ENCODE data around the gene PRTFDC1. TPM values are rescaled to one million over a fixed set of nuclear protein-coding genes. Genes with fewer than 3 reads are reported as not detected.
A peak's percentile ranks its signal among the peaks of the same experiment; 100 is the strongest.
"Not testable (repeated sequence)": the region's sequence is repeated elsewhere in the genome, so short reads cannot be mapped to it uniquely, and the experiment has no call there.

Gene PRTFDC1
- total RNA-seq, 1 experiment from 2014 or later = 20.8 TPM

- no peak for DNase-seq (ENCODE audit: extremely low read depth, low read depth)
Measured at GRCh38 chr10:24935504-24936292, 16.7 kb downstream of the PRTFDC1 start.

- DNase-seq (ENCODE audit: extremely low read depth, low read depth) = no peak
Measured at GRCh38 chr10:24931236-24931635, 21.2 kb downstream of the PRTFDC1 start.

- no peak for DNase-seq (ENCODE audit: extremely low read depth, low read depth)
Measured at GRCh38 chr10:24930427-24930826, 22.0 kb downstream of the PRTFDC1 start.

- no peak for DNase-seq (ENCODE audit: extremely low read depth, low read depth)
Measured at GRCh38 chr10:24929904-24930303, 22.5 kb downstream of the PRTFDC1 start.

GRCh38 chr10:24929056-24929544 is 23.3 kb downstream of the PRTFDC1 start:
- DNase-seq (ENCODE audit: extremely low read depth, low read depth) = no peak

- no peak for DNase-seq (ENCODE audit: extremely low read depth, low read depth)
Measured at GRCh38 chr10:24928163-24928562, 24.2 kb downstream of the PRTFDC1 start.

- no peak for DNase-seq (ENCODE audit: extremely low read depth, low read depth)
Measured at GRCh38 chr10:24926557-24926956, 25.8 kb downstream of the PRTFDC1 start.

GRCh38 chr10:24925799-24926198 is 26.6 kb downstream of the PRTFDC1 start:
- no peak for DNase-seq (ENCODE audit: extremely low read depth, low read depth)

GRCh38 chr10:24924483-24924882 is 27.9 kb downstream of the PRTFDC1 start:
- DNase-seq (ENCODE audit: extremely low read depth, low read depth) = not testable (repeated sequence)

- not testable (repeated sequence) for DNase-seq (ENCODE audit: extremely low read depth, low read depth)
Measured at GRCh38 chr10:24922222-24922868, 30.1 kb downstream of the PRTFDC1 start.

GRCh38 chr10:24920907-24921881 is 31.2 kb downstream of the PRTFDC1 start:
- DNase-seq (ENCODE audit: extremely low read depth, low read depth) = peak; percentile 65

GRCh38 chr10:24920192-24920591 is 32.2 kb downstream of the PRTFDC1 start:
- DNase-seq (ENCODE audit: extremely low read depth, low read depth) = not testable (repeated sequence)

- DNase-seq (ENCODE audit: extremely low read depth, low read depth) = not testable (repeated sequence)
Measured at GRCh38 chr10:24919629-24920028, 32.8 kb downstream of the PRTFDC1 start.

GRCh38 chr10:24917979-24918378 is 34.4 kb downstream of the PRTFDC1 start:
- no peak for DNase-seq (ENCODE audit: extremely low read depth, low read depth)

GRCh38 chr10:24917493-24917892 is 34.9 kb downstream of the PRTFDC1 start:
- no peak for DNase-seq (ENCODE audit: extremely low read depth, low read depth)

- no peak for DNase-seq (ENCODE audit: extremely low read depth, low read depth)
Measured at GRCh38 chr10:24916365-24916764, 36.0 kb downstream of the PRTFDC1 start.

- no peak for DNase-seq (ENCODE audit: extremely low read depth, low read depth)
Measured at GRCh38 chr10:24915304-24915703, 37.1 kb downstream of the PRTFDC1 start.

GRCh38 chr10:24914148-24914547 is 38.3 kb downstream of the PRTFDC1 start:
- DNase-seq (ENCODE audit: extremely low read depth, low read depth) = no peak

GRCh38 chr10:24912215-24912614 is 40.2 kb downstream of the PRTFDC1 start:
- DNase-seq (ENCODE audit: extremely low read depth, low read depth) = no peak

- DNase-seq (ENCODE audit: extremely low read depth, low read depth) = no peak
Measured at GRCh38 chr10:24911029-24911428, 41.4 kb downstream of the PRTFDC1 start.

- DNase-seq (ENCODE audit: extremely low read depth, low read depth) = no peak
Measured at GRCh38 chr10:24910574-24910973, 41.8 kb downstream of the PRTFDC1 start.

Measured in NCI-H460 (cell line).